Measurements from ENCODE around the gene PLEKHA7.

DNA sequence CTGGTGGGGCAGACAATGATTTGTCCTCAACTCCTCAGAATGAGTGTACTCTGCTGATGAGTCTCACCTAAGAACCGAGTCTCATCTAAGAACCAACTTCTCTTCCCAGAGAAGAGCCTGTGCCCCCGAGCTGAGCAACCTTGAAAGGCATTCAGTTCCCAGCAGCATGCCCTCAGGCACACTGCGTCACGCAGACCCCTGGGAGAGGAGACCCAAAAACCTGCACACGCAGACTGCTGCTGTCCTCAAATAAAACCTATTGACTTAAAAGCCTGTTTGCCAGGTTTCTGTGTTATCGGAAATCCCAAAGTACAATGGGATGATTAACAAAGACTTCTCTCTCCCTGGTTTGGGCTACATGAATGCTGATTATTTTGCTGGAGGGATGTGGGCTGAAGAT lies 154.6 kb downstream of the PLEKHA7 start:
- TF ChIP-seq EZH2 (IDR thresholded peaks at IDR 0.05; ENCODE audit: insufficient read depth, poor library complexity, severe bottlenecking) (no peak), EZH2phosphoT487 (IDR thresholded peaks at IDR 0.05; ENCODE audit: insufficient read depth, low read depth) (no peak)
